Eye (tissue), 1 donor: ENCODE measurements around the gene CELF1.

Experiments
- DNase-seq: peaks from one replicate; pipeline ENCODE4 v3.0.0-alpha.2; 2015

Gene CELF1

GRCh38 chr11:47552566-47553405, at the start of gene CELF1:
CELF1 (minus strand) TSS chr11:47553132; CDS start chr11:47499523, 53,609 bp downstream.
- peak; percentile 97 for DNase-seq

GRCh38 chr11:47599902-47600301, 47.0 kb upstream of the CELF1 start:
- peak; percentile 37 for DNase-seq

GRCh38 chr11:47595967-47596366, 43.0 kb upstream of the CELF1 start:
- no peak for DNase-seq

GRCh38 chr11:47595029-47595428, 42.1 kb upstream of the CELF1 start:
- DNase-seq: no peak

- peak; percentile 84 for DNase-seq
Observed at GRCh38 chr11:47593934-47594855, 41.3 kb upstream of the CELF1 start, which contains the start of gene C1QTNF4. C1QTNF4 (minus strand) TSS chr11:47594411; CDS start chr11:47590810, 3,601 bp downstream.

GRCh38 chr11:47593492-47593933, 40.6 kb upstream of the CELF1 start:
- DNase-seq: no peak

GRCh38 chr11:47592970-47593369, 40.0 kb upstream of the CELF1 start:
- DNase-seq: no peak

DNA sequence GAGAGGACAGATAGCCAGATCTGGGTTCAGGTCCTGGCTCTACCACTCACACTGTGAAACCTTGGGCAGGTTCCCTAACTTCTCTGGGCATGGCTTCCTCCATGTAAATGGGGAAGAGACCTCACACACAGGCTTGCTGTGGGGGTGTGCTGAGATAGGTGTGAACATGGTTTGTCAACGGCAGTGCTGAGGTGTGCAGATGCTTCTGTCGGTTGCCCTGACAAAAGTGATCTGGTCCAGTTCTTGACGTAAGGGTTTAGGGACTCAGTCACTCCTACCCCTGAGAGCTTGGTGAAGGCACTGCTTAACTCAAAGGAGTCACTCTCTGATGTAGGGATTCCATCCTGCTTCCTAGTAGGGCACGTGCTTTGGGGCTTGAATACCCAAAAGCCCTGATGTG, 39.3 kb upstream of the CELF1 start:
- no peak for DNase-seq

DNA sequence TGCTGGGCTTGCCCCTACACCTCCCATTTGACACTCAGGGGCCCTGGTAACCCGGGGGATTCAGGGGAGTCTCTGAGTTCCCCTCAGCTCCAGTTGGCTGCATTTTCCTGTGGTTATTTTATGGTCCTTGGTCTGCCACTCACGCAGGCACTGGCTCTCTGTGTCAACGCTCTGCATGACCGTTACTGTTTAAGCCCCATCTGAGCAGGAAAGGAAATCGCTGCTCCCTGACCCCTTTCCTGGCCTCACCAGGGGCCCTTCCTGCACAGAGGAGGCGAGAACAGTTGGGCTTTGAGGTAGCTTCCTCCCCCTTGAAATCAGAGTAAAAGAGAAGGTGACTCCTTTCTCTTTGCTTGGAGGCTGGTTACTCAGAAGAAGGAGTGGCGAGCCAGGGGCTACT, 38.8 kb upstream of the CELF1 start:
- DNase-seq: no peak

GRCh38 chr11:47589977-47590861, 37.3 kb upstream of the CELF1 start:
- peak; percentile 86 for DNase-seq

GRCh38 chr11:47589584-47589976, 36.6 kb upstream of the CELF1 start:
- DNase-seq: no peak

DNA sequence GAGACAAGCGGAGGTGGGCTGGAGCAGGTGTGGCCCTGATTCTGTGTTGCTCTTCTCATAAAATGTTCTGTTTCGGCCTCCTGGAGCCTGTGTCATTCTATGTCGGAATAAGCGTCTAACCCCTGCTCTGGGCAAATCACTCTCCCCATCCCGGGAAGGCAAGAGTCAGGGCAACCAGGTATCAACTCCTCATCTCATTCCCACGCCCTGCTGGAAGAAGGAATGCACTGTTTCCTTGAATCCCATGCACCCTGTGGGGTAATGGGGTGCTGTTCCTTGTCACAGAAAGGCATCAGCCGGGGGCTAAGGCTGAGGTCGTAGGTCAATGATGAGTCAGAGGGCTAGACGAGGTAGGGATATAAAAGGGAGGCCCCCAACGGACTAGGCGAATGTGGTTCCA, 36.2 kb upstream of the CELF1 start:
- no peak for DNase-seq

DNA sequence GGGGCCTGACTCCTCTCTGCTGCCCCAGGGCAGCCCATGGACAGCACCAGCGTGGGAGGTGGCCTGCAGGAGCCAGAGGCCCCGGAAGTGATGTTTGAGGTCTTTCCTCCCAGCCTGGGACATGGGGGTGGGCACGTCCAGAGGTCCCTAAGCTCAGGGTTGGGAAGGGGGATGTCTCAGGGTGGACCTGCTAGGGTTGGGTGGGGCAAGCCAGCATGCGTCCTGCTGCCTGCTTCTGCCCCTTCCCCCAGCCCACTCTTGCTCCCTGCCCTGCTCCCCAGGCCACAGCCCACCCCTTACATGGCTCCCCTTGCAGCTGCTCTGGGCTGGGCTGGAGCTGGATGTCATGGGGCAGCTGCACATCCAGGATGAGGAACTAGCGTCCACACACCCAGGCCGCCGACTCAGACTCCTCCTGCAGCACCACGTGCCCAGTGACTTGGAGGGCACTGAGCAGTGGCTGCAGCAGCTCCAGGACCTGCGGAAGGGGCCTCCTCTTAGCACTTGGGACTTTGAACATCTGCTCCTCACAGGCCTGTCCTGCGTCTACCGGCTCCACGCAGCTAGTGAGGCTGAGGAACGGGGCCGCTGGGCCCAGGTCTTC, 34.9 kb upstream of the CELF1 start:
- no peak for DNase-seq

GRCh38 chr11:47587039-47587716, 34.2 kb upstream of the CELF1 start:
- no peak for DNase-seq

DNA sequence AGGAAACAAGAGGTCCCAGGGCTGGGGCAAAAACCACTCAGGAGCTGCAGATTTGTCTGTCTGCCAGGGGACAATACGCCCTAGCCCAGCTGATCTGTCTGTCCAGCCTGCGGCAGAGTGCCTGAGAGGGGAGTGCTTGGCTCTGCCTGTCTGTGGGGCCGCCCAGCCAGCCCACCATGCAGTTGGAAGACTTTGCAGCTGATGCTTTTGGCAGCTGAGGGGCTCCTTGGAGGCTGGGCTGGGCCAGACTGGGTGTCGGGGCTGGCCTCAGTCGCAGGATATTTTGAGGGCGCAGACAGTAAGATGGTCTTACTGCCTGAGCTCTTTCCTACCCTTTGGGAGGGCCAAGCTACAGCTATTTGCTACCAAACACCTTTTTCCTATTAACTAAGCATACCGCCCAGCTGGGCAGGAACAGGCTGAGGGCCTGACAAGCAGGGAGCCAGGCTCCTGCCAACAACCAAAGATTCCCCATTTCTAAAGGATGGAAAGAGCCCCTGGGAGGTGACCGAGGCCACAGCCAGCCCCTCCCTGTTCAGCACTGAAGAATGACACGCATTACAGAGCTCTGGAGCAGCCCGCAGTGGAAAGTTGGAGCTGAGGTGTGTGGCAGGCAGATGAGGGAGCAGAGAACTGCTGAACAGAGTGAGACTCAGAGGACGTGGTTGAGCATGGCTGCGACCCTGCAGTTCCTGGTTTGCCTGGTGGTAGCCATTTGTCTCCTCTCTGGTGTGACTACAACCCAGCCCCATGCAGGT, 33.3 kb upstream of the CELF1 start, which contains the start of gene FAM180B:
Gene FAM180B, plus strand, starts transcription at position 581 of the 758 bp plus-strand sequence. Its CDS starts 91 bp downstream, at position 672.
- DNase-seq: no peak

GRCh38 chr11:47583844-47584243, 30.9 kb upstream of the CELF1 start:
- no peak for DNase-seq

DNA sequence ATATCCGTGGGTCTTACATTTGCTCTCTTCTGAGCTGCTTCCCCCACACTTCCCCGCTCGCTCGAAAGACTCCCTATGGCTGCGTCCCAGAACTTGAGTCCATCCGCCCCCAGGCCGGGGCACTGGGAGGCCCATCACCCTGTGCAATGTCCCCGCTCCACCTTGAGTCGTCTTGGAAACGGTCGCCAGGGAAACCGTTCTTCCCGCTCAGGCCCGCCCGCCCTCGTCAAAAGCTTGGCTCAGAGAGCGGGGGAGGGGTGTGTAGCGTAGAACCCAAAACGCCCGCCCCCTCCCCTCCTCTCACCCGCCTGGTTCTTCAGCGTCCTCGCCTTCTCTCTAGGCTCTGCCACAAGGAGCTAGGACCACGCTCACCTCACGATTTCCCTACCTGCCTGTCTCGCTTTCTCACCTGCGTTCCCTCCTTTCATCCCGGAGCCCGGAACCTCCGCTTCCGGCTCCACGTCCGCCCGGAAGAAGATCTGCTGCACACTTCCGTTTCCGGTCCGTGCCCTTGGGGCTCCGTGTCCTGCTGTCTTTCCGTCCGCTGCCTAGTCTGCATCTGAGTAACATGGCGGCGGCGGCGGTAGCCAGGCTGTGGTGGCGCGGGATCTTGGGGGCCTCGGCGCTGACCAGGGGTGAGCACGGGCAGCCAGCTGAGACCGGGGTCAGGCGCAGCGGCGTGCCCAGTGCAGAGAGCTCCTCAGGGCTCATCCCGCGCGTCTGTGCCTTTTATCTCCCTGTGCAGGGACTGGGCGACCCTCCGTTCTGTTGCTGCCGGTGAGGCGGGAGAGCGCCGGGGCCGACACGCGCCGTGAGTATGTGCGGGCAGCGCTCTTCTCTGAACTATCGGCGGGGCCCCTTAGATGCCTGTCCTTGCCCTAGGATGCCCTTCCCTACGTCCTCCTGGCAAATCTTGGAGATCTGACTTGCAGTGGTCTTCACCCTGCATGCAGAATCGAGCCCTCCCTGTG, 25.9 kb upstream of the CELF1 start, which contains the start of the genes KBTBD4 and NDUFS3:
Gene KBTBD4, minus strand, starts transcription at position 447 of the 971 bp plus-strand sequence. Its CDS starts 19 bp downstream, at position 428.
Gene NDUFS3, plus strand, starts transcription at position 551 of the 971 bp plus-strand sequence. Its CDS starts 18 bp downstream, at position 569.
- DNase-seq: peak; percentile 98

DNA sequence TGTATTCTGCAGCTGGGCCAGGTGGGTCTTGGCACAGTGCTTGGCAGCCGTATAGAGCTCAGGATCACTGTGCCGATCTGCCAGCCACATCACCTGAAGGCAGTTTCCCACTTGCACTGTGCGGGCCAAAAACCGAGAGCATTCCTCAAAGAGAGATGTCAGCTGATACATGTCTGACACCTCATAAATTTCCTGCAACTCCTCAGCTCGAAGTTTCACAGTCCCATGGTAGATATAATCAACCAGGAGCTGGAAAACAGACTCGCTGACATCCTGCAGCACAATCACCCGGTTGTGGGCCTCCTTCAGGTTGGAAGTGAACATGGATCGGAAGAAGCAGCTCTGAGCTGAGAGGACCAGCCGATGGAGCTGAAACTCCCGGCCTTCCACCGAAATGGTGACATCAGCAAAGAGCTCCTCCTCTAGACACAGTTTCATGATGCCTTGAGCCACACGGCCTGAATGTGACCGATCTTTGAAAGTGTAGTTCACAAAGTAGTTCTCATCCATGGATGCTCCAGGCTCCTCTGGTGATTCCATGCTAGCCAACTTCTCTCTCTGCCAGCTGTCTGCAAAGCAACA, 24.6 kb upstream of the CELF1 start:
- DNase-seq: no peak

DNA sequence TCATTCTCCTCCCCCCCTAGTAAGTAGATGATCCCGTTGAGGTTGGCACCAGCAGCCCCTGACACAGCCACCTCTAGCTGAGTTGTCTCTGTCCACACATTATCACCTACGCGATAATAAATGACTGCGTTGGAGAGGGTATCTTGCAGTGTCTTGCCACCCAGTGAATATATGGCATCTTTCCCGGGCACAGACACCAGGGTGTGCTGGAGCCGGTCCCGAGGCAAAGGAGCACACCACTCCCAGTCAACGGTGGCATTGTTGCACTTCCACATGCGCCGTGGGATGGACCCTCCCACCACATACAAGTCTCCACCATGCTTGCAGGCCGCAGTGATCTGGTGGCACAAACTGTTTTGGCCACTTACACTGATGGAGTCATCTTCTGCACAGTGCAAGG, 20.4 kb upstream of the CELF1 start:
- DNase-seq: no peak
